GM10847 (cell line): Measurements from ENCODE around the gene HOXA4.

ENCODE experiments used
- POLR2A ChIP-seq: IDR thresholded peaks from 2 replicates; pipeline ENCODE4 v1.6.1; 2011; ENCODE audit not compliant: insufficient read length; ENCODE audit errors: extremely low read depth

The HOXA4 gene

DNA sequence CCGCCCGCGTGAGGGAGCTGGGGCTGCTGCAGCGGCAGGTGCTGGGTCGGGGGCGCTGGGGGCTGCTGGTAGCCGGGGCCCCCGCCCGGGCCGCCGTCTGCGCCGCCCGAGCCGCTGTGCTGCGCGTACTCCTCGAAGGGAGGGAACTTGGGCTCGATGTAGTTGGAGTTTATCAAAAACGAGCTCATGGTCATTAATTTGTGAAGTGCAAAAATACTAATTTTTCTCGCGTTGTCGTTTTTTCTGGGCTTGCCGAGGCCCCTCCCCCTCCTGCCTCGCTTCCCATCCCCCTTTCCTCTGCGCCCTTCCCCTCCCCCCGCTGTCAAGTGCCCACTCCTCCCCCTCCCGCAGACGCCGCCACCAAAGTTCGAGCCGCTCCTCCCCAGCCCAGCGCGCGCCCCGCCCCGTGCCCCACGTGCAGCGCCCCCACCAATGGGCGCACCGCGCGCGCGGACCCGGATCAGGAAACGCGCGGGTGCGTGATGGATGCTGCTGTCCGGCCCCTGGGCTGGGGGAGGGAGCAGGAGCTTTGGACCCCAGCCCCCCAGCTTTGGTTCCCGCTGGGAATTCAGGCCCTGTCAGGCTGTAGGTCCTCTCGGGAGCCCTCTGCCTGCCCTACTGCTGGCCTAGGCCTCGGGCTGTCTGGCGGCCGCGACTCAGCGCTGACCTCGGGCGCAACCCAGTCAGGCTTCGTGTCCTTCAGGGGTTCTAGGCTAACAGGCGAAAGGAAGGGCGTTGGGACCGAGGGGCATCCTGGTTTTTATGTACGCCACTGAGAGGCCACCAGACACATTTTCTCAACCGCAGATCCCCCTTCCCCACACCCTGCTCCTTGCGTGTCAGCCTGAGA lies at the start of gene HOXA4:
HOXA4 (minus strand) TSS at position 218 of the 850 bp plus-strand sequence; CDS start at position 194, 24 bp downstream.
- TF ChIP-seq POLR2A: no peak

DNA sequence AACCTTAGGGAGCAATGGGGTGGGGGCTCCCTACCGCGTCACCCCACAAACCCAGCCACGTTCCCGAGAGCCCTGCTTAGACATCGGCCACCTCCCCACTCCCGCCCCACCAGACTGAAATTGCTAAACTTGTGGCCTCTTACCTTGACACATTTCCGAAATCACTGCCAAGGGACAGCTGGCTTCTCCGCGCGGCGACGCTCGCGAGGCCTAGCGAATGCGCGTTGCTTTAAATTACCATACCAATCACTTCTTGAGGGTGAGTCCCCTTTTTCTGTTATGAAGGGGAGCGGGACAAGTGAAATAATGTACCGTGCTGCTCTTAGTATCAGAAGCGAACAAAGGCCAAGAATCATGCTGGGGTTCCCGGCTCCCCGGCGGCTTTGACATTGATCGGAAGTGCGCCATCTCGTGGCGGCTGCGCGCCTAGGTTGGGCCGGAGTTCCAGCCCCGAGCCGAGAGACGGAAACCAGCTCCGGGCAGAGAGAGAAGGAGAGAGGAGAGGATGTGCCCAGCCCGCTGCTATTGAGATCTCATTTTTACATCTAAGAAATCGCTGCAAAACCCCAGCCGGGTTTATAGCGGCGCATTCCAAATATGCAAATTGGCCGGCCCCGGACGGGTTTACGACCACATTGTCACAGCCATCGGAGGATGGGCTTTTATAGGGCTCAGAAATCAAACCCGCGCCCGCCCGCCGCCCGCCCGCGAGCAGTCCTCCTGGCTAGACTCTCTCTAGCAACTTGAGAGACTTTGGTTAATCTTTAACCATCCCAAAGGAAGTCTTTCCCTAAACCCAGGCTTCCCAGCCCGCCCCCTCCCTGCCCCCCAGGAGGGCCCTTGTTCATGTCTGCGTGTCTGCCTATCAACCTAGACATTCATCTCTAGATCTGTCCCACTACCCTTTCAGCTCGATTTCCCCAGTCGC lies 49.2 kb upstream of the HOXA4 start:
- TF ChIP-seq POLR2A: no peak

DNA sequence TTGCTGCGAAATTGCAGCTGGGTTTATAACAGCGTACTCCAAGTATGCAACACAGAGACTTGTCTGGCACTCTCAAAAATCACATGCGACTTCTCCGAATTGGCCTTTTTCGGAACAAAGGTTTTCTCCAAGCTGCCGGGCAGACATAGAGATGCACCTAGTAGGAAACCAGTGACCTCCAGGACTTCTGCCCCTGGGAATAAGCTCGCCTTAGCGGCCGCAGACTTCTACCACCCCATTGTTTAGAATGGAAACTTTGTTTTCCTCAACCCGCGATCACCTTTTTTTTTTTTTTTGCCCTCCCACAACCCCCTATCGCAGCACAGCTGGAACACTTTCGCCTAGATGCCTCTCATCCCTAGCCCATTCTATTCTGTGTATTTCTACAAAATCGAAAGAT lies 48.5 kb upstream of the HOXA4 start:
- no peak for TF ChIP-seq POLR2A

DNA sequence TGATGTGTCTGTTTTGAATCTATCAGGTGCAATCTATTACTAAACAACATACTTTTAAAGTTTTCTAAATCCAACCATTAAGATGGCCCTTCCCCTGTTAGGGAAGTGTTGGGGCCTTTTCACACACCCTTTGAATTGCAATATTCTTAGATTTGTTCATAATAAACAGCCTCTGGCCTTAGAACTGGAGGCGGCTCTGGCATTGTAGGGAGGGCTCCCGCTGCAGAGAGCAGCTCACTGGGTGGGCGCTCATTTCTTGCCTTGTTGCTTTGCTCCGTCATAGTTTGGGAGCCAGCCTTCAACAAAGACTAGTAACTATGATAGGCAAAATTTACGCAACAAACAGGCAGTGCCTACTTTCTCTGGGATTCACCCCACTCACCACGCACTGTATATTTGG lies 47.8 kb upstream of the HOXA4 start:
- no peak for TF ChIP-seq POLR2A

DNA sequence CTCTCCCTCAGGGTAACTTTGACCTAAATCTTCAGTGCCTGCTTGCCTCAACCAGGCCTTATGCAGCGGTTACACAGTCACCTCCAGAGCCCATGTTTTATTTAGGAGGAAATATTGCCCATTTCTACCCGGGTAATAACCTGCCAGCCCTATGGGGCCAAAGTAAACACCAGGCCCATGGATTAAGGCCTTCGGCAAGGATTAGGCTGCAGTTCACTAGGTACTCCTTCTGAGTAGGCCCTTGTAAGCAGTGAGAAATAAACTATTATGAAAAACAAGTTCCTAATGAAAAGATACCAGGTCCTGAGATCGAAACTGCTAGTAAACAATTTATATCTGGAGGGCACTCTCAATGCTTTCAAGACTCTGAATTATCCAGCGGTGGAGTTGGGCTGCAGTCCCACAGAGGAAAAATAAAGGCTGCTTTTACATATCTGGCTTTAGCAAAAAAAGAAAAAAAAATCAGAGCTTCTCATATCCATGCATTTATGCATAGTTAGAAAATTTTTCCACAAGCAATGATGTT lies 47.3 kb upstream of the HOXA4 start:
- no peak for TF ChIP-seq POLR2A

DNA sequence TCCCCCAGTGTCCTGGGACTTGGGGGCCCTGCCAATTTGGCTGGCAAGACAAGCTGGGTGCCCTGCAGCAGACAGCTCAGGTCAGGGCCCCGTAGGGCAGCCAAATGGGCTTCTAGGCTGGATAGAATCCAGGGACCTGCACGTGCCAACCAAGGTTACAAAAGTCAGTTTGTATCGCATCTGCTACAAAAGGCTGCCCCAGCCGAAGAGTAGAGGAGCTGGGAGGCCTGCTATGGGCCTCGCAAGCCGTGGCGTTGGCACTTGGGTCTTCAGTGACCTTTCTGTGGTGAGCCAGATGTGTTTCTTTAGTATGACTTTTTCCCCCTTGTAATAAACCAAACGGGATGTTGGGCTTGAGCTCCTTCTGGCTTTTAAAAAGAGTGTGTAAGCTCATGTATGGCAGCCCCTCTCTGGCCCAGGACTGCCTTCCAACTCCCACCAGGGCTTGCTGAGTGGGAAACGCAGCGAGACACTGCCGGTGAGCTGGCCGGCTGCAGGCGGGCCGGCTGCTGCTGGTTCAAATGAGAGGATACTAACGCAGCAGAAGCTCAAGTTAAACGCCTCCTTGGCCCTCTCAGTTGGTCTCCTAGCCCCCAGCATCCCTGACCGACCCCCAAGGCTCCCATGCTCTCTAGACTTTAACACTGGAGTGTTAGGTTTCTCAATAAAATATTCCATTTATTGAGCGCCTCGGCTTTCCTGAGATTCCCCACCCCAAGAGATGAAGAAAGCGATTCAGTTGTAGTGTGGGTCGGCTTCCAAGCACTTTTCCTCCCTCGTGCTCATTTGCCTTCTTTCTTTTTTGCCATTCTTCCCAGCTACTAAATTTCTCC lies 46.6 kb upstream of the HOXA4 start:
- TF ChIP-seq POLR2A: no peak

DNA sequence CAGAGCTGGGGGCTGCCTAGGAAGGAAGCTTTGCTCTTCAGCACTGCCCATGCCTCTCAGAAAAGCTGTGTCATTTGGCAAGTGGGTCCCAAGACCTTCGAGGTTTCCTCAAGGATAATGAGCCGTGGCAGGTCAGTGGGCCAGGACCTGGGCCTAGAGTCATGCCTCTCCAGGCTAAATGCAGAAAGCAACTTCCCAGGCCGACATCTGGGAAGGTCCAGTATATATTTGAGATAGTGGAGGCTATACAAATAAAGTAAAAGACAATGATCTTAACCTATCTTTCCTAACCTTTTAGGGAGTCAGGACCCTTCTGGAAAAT lies 45.9 kb upstream of the HOXA4 start:
- no peak for TF ChIP-seq POLR2A

DNA sequence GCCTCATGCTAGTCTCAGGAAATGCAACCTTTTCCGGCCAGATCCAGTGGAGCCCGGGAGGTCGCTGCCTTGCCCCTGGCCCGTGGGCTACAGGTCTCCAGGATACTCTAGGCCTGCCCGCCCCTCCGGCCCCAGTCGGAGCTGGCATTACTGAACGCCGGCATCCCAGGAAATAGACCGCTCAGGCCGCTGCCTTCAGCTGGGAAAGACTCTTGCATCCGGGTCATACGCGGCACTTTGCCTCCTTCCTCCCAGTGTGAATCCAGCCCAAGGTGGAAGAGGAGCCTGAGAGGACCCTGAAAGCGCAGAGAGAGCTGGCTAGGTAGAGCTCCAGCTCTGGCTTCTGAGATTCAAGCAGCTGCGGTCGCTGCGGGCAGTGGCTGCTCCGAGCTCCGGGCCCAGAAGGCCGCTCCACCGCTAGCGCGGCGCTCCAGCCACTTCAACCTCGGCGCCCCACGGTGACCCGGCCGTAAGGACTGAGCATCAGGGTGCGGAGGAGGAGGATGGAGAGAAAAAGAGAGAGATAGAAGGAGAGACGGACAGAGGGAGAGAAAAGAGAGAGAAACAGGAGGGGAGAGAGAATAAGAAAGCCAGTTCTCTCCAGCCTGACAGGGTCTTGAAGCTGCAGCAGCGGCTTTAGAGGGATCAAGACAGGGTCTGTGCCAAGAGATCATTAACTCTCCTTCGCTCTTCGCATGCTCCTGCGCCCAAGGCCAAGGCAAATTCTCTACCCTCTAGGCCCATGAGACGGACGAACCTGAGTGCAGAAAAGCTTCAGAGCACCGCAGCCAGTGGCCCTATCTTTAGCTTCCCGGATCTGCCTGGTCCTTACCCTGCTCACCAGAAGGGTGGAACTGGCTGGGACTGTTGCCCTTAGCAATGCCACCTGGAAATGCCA lies 45.3 kb upstream of the HOXA4 start:
- no peak for TF ChIP-seq POLR2A

DNA sequence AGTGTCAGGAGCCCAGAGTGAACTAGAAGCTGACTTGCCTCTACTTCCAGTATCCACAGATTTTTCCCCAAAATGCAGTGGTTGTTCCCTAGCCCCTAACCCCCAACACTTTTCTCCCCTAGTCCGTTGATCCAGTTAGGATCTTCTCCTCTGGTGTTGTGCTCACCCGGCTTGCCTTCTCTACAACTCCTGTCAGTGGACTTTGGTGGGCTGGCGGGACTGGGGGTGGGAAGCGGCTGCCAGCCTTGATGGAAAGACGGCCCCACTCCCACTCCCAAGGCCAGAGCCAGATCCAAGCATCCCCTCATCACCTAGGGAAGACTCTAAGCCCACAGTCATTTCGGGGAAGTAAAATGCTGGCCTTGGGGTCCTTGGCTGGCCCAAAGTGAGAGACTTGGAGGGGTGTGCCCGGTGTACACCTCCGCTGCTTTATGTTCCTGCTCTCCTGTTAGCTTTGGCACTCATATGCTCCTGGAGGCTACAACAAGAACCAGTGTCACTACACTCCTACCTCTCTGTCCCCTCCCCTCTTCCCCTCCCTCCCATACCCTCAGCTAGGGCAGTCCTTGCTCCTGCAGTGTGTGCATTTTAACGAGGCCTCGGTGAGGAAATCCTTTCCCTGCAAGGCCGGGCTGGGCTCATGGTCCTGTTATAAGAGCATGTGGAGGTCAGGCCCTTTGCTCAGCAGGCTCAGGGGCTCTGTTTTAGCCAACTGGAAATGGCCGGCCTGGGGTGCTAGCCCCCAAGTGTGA lies 44.5 kb upstream of the HOXA4 start:
- no peak for TF ChIP-seq POLR2A

DNA sequence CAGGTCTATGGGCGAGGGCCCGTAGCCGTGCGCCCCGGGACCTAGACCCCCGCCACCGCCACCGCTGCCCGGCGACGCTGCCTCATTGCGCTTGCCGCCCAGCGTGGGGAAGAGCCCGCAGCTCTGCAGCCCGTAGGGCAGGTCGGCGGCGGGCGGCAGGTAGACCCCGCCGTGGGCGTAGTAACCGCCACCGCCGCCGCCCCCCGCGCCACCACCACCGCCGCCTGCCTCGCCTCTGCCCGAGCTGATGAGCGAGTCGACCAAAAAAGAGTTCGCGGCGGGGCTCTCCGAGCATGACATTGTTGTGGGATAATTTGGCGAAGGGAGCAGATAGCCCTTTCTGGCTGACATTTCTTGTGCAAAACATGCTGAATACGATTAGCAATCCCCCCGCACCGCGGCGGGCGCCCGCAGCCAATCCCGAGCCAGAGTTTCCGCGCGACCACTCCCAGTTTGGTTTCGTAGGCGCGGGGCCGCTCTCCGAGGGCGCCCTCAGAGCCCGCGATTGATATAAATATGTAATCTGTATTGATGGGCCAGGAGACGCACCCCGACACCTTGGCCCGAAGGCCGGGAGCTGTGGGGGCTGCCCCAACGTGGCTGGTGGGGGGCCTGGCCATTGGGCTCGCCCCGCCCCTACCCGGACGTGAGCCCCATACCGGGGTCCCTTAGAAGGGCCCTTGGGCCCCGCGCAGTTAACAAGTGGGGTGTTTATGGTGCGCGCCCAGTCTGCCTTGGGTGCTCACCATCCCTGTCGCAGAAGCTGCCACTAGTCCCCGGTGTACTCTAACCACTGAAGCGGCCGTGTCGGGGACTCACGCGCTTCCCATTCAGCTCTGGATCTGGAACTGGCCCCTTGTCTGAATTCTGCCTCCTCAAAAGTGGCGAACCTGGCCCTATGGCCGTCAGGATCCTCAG lies 43.7 kb upstream of the HOXA4 start, which contains the start of gene HOXA10:
HOXA10 (minus strand) TSS at position 365 of the 918 bp plus-strand sequence; CDS start at position 351, 14 bp downstream.
- no peak for TF ChIP-seq POLR2A

DNA sequence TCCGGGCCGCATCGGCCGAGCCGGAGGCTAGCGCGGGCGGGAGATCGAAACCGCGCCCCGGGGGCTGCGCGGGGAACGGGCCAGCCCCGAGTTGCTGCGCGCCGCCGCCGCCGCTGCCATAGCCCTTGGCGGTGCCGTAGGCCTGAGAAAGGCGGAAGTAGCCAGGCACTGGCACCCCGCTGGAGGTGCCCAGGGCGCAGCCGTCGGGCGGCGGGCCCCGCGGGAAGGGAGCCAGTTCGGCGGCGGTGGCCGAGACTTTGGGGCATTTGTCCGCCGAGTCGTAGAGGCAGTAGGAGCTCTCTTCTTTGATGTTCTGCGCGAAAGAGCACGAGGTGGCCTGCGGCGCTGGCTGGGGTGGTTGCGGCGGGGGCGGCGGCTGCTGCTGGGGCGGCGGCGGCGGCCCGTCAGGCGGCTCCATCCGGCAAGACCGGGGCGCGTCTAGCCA lies 43.0 kb upstream of the HOXA4 start:
- no peak for TF ChIP-seq POLR2A
